Gastroesophageal sphincter (tissue), 4 donors: ENCODE results near the gene AMZ1. TPM values are rescaled to one million over a fixed set of nuclear protein-coding genes. Genes with fewer than 3 reads are reported as not detected.

Experiments used
- ATAC-seq: fragments of 150-250 bp; one replicate; pipeline ENCODE4 v1.9.1; 2016; ENCODE audit warnings: mild to moderate bottlenecking, moderate library complexity
- H3K27ac ChIP-seq, 4 donors: fragments of 200-600 bp; sonication (generic) in 3 of 4; 1 replicate in 3 of 4; 2 replicates in 1 of 4; pipeline ENCODE4 v1.5.1; 2016 to 2019
- H3K27me3 ChIP-seq: fragments of 200-600 bp; sonication (generic); one replicate; pipeline ENCODE4 v1.5.1; 2019
- H3K36me3 ChIP-seq, 2 donors: fragments of 200-600 bp; sonication (generic); one replicate each; pipeline ENCODE4 v1.5.1; 2019; ENCODE audit warnings: control low read depth in 1 of 2
- H3K4me1 ChIP-seq, 3 donors: fragments of 200-600 bp; sonication (generic); 1 replicate in 2 of 3; 2 replicates in 1 of 3; pipeline ENCODE4 v1.5.1; 2016 to 2019; ENCODE audit warnings: control low read depth in 2 of 3
- H3K4me3 ChIP-seq, 2 donors: fragments of 200-600 bp; sonication (generic); one replicate each; pipeline ENCODE4 v1.5.1; 2019; ENCODE audit warnings: mild to moderate bottlenecking in 1 of 2, moderate library complexity in 1 of 2
- H3K9me3 ChIP-seq, 3 donors: fragments of 200-600 bp; sonication (generic); one replicate each; pipeline ENCODE4 v1.5.1; 2017 to 2019; ENCODE audit warnings: control low read depth in 2 of 3
- EP300 ChIP-seq: sonication (generic); formaldehyde crosslinking; IDR thresholded peaks from one replicate; pipeline ENCODE4 v1.6.1; 2017; ENCODE audit warnings: antibody characterized with exemption, mild to moderate bottlenecking
- POLR2A ChIP-seq, 2 donors: fragments of 450-650 bp; IDR thresholded peaks; one replicate each; pipeline ENCODE4 v1.6.1; 2017; ENCODE audit warnings: antibody characterized with exemption in 2 of 2, mild to moderate bottlenecking in 2 of 2, moderate library complexity in 1 of 2
- POLR2AphosphoS5 ChIP-seq: sonication (generic); formaldehyde crosslinking; IDR thresholded peaks from one replicate; pipeline ENCODE4 v1.6.1; 2017; ENCODE audit warnings: antibody characterized with exemption
- WGBS, 2 donors: methylation state at CpG; one replicate each; pipeline ENCODE4 v1.1.5; 2018; ENCODE audit warnings: low coverage in 1 of 2; 5-methylcytosine and 5-hydroxymethylcytosine counted together
- total RNA-seq, 4 donors: library from RNA; depleted of rRNA; stranded (reverse); fragments of >200 nt; gene quantifications; one replicate each; pipeline ENCODE4 v1.1.0, GENCODE V29; 2016
- TF ChIP-seq, protein P1 (sequence below), 4 experiments: fragments of 200-600 bp in 2 of 4; fragments of 450-650 bp in 2 of 4; sonication (generic) in 1 of 4; IDR thresholded peaks; one replicate each; pipeline ENCODE4 v1.5.1; 2017 to 2019; ENCODE audit warnings: antibody characterized with exemption in 4 of 4, mild to moderate bottlenecking in 2 of 4, moderate library complexity in 2 of 4

AMZ1 gene
- total RNA-seq, 4 donors from 2014 or later, result 0.12 to 0.62 (median 0.32) TPM

DNA sequence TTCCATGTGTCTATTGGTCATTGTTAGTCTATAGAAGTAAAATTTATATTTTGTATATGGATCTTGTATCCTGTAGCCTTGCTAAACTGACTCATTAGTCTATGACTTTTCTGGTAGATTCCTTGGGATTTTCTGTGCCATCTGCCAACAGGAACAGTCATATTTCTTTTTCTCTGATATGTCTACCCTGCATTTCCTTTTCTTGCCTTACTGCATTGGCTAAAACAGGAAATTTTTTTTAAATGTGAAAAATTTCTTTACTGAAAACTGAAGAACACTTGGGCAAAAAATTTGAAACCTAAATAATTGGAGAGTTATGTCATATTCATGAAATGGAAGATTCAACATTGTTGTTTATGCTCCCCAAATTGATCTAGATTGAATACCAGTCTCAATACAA is 67.5 kb downstream of the AMZ1 start:
- H3K27me3 ChIP-seq, result no peaks in the 10 kb centered on the region
- TF ChIP-seq EP300, result no peak
- no peak for TF ChIP-seq POLR2AphosphoS5
- TF ChIP-seq POLR2A (IDR thresholded peaks at IDR 0.05), result no peak
- TF ChIP-seq, protein P1, sequence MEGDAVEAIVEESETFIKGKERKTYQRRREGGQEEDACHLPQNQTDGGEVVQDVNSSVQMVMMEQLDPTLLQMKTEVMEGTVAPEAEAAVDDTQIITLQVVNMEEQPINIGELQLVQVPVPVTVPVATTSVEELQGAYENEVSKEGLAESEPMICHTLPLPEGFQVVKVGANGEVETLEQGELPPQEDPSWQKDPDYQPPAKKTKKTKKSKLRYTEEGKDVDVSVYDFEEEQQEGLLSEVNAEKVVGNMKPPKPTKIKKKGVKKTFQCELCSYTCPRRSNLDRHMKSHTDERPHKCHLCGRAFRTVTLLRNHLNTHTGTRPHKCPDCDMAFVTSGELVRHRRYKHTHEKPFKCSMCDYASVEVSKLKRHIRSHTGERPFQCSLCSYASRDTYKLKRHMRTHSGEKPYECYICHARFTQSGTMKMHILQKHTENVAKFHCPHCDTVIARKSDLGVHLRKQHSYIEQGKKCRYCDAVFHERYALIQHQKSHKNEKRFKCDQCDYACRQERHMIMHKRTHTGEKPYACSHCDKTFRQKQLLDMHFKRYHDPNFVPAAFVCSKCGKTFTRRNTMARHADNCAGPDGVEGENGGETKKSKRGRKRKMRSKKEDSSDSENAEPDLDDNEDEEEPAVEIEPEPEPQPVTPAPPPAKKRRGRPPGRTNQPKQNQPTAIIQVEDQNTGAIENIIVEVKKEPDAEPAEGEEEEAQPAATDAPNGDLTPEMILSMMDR (IDR thresholded peaks at IDR 0.05), result no peak
- ATAC-seq, result no peak
- no peaks in the 10 kb centered on the region for H3K9me3 ChIP-seq
- H3K36me3 ChIP-seq, result no peaks in the 10 kb centered on the region
- H3K4me3 ChIP-seq, result no peak overlapping the region
- H3K27ac ChIP-seq, result no peak overlapping the region
- peaks cover 0 to 40% (median 17%) of the 10 kb centered on the region in 3 donors for H3K4me1 ChIP-seq

DNA sequence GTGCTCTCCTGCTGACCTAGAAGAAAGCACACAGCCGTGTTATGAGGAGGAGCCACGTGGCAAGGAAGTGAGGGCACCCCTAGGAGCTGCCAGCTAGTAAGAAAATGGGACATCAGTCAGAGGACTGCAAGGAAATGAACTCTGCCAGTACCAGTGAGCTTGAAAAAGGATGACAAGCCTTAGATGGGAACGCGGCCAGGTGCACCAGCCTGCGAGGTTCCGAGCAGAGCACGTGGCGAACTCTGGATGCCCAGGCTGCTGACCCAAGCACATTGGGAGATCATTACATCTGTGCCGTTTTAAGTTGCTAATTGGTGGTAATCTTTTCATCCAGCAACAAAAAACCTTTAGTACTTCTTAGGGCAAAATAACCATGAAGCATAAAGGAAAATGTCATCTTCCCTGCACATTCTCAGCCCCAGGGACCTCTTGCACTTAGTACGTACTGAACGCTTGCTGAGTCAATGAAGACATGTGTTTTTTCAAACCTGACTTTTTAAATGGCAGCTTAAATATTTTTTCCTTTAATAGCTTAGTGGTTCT is 69.4 kb downstream of the AMZ1 start:
- 28 to 41% methylated on average over 9 to 10 of the region's 11 CpGs for WGBS, 2 donors
- peaks cover 0 to 59% (median 21%) of the 10 kb centered on the region in 3 donors for H3K4me1 ChIP-seq
- no peaks in the 10 kb centered on the region for H3K36me3 ChIP-seq
- ATAC-seq, result peak; percentile 35
- peak; percentile 61 for TF ChIP-seq POLR2AphosphoS5
- TF ChIP-seq POLR2A (IDR thresholded peaks at IDR 0.05), result no peak
- H3K4me3 ChIP-seq, result peak overlapping the region in 1 of 2 donors; percentile 2
- H3K9me3 ChIP-seq, result no peaks in the 10 kb centered on the region
- peak overlapping the region; percentile 5 to 90 (median 87) for H3K27ac ChIP-seq
- no peaks in the 10 kb centered on the region for H3K27me3 ChIP-seq

DNA sequence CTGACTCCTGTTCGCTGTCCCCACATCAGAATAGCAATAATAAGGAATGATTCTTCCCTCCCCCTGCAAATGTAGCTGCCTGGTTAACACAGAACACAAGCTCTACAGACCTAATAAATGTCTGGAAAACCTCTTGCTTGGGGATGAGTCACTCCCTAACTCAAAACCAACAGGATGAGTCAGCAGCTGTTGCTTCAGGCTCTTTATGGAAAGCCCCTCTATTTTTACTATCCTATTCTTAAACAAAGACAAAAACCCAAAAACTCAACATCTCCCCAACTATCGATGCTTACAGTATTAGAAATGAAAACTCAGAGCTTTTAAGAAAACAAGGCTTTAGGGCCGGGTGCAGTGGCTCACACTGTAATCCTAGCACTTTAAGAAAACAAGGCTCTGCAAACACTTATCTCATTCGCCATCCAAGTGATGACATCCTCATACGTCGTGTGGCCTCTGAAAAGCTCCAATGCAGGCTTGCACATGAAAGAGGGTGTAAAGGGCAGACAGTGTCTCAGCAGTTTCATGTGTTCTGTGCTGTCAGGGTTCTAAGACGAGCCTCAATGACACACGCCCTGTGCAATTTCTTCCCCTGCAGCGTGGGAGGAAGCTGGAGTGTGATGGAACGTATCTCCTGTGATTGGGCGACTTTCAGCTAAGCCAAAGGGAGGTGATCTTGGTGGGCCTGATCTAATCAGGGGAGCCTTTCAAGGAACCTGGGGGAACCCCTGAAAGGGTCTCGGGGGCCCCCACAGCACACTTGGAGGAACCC is 70.1 kb downstream of the AMZ1 start:
- peak overlapping the region; percentile 5 to 90 (median 87) for H3K27ac ChIP-seq
- TF ChIP-seq POLR2AphosphoS5, result peak; percentile 71
- TF ChIP-seq, protein P1 (IDR thresholded peaks at IDR 0.05), result no peak
- no peaks in the 10 kb centered on the region for H3K36me3 ChIP-seq
- no peaks in the 10 kb centered on the region for H3K27me3 ChIP-seq
- peak overlapping the region in 1 of 2 donors; percentile 2 for H3K4me3 ChIP-seq
- WGBS, 2 donors, result 5 to 9% methylated on average over 6 to 7 of the region's 12 CpGs
- peak; percentile 85 for ATAC-seq
- H3K4me1 ChIP-seq, result peaks cover 0 to 66% (median 25%) of the 10 kb centered on the region in 3 donors
- no peaks in the 10 kb centered on the region for H3K9me3 ChIP-seq

DNA sequence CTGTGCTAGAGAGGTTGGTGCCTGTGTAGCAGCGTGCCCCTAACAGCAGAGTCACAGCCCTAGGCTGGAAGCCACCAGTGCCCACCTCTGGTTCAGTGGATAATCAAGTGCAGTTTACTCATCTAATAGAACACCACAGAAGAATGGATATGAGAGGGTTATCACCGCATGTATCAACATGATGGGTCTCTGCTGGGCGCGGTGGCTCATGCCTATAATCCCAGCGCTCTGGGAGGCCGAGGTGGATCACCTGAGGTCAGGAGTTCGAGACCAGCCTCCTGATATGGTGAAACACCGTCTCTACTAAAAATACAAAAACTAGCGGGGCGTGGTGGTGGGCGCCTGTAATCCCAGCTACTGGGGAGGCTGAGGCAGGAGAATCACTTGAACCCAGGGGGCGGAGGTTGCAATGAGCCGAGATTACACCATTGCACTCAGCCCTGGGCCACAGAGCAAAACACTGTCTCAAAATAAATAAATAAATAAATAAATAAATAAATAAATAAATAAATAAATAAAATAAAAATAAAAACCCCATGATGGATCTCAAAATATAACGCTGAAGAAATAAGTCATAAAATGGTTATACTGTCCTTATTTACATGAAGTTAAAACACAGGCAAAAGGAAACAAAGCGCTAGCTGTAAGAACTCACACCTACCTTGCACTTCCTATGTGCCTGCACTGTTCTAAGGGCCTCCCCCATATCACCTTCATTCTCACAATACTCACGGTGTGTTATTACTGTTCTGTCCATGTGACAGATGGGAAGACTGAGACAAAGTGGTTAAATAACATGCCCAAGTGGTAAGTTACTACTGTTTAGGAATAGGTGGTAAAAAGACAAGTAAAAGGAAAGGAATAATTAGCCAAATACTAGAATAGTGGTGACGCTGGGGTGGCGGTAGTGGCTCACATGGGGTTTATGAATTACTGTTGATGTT is 70.9 kb downstream of the AMZ1 start:
- no peaks in the 10 kb centered on the region for H3K27me3 ChIP-seq
- no peak overlapping the region for H3K4me3 ChIP-seq
- H3K36me3 ChIP-seq, result no peaks in the 10 kb centered on the region
- WGBS, 2 donors, result 89% methylated on average over 5 to 12 of the region's 18 CpGs
- ATAC-seq, result no peak
- no peaks in the 10 kb centered on the region for H3K9me3 ChIP-seq
- H3K4me1 ChIP-seq, result peaks cover 0 to 74% (median 31%) of the 10 kb centered on the region in 3 donors
- TF ChIP-seq POLR2A (IDR thresholded peaks at IDR 0.05), result no peak
- TF ChIP-seq, protein P1 (IDR thresholded peaks at IDR 0.05), result no peak
- H3K27ac ChIP-seq, result peak overlapping the region; percentile 5 to 90 (median 87)

DNA sequence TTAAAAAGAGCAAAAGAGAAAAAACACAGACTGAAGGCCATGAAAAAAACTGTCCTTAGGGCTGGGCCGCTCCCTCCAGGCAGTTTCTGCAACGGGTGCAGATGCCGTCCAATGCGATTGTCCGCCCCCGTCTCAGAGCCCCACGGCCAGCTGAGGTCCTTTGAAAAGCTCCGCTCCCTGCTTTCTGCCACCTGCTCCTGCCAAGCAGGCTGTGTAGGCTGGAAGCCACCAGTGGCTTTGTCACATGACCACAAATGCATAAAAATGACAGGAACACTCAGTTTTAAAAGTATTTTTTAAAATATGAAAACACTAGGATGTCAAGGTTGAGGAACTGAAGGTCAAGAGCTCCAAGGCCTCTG is 71.7 kb downstream of the AMZ1 start:
- WGBS, 2 donors, result 68 to 85% methylated on average over 8 of the region's 8 CpGs
- H3K4me1 ChIP-seq, result peaks cover 0 to 76% (median 31%) of the 10 kb centered on the region in 3 donors
- H3K27ac ChIP-seq, result peak overlapping the region in 3 of 4 donors; percentile 58 to 90 (median 86)

More for the DNA sequence above, 71.7 kb downstream of the AMZ1 start:
- ATAC-seq, result no peak
- TF ChIP-seq POLR2AphosphoS5 (no peak), EP300 (no peak), POLR2A (IDR thresholded peaks at IDR 0.05) (no peak)
- TF ChIP-seq, protein P1 (IDR thresholded peaks at IDR 0.05), result no peak
- Histone ChIP-seq H3K9me3 (no peaks in the 10 kb centered on the region), H3K4me3 (no peak overlapping the region), H3K27me3 (no peaks in the 10 kb centered on the region), H3K36me3 (no peaks in the 10 kb centered on the region)
